GM12874 (cell line): ENCODE results near the gene CACHD1.

Source experiments
- CTCF ChIP-seq: IDR thresholded peaks from 2 replicates; pipeline ENCODE4 v1.5.1; 2011; ENCODE audit warnings: low read depth, mild to moderate bottlenecking, control low read depth, low read length, moderate library complexity; ENCODE audit not compliant: insufficient read depth

CACHD1 gene

GRCh38 chr1:64651841-64652240, 181.9 kb downstream of the CACHD1 start:
- TF ChIP-seq CTCF = no peak

DNA sequence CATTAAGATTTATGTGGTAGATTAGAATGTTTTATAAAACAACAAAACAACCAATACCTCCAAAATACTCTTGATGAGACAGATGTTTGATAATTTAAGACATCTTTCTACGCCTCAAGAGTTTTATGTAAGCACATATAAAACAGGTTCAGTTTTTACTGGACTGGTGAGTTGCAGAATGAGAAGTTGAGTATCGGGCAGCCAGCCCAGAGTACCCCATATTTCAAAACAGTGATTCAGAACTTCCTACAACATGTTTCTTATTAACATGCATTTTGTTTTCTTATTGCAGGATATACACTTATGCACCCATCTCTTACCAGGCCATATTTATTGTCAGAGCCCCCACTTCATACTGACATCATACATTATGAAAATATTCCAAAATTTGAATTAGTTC, 183.5 kb downstream of the CACHD1 start:
- TF ChIP-seq CTCF = no peak

DNA sequence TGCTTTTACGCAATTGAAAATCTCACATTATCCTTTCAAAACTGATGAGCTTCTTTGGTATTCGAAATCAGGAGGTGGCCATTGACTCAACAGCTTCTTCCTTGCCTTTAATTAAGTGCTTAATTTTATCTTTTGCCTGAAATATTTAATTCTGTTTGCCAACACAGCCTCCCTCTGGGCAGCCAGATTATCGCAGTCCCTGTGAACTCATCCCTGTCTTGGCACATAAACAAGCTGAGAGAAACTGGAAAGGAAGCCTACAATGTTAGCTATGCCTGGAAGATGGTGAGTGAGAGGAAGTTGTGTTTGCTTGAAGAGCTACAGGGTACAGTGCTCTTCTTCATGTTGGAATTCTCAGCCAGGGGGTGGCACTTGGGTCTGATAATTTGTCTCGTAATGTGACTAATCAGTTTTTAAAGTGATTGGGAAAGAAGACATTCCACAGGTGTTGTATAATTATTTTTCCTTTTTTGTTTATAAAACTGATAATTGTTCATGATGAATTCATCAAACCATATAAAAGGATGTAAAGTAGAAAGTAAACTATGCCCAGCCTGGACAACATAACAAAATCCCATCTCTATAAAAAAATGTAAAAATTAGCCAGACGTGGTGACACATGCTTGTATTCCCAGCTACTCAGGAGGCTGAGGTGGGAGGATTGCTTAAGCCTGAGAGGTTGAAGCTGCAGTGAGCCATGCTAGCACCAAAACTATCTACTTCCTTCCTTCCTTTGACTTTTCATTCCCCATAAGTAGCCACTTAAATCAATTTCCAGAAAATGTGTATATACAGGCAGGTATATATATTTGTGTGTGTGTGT, 184.8 kb downstream of the CACHD1 start:
- TF ChIP-seq CTCF = no peak

DNA sequence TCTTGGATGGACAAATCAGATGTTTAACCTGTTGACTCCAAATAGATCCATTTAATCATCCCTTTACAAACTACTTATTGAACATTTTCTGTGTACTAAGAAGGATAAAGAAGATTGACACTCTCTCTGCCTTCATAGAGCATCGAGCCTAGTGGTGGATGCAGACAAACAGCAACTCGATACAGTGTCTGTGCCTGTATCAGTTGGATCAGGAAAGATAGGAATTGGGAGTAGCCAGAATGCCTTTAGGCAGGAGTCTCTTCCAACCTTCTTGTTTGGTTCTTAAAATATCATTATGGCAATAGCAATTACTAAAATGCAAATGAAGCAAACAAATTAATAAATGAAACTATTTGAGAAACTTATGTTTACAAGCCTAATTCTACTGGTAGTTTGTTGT, 185.9 kb downstream of the CACHD1 start:
- TF ChIP-seq CTCF = no peak

DNA sequence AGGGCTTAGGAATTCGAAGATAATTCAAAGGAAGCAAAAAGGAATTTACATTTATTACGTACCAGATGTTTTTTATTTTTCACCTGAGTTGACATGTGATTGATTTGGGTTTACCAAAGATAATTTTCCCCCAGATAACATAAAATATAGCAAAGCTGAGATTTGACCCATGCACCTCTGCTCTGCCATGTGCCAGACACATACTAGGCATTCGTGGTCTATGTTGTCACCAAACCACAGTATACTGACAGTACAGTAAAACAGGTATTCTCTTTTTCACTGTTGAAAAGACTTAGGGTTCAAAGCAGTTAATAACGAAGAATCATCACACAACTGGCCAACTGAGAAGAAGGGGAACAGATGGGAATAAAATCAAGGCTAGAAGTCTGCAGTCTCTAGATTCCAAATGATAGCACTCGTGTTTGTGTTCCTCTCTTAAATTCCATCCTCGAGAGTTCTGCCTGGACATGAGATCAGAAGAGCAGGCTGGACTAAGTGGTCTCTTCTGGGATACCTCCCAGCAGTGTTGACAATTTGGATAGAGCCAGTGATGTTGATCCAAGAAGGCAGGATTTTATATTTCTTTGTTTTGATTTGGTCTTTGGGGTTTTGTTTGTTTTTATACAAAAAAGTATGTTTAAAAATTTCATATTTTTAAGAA, 189.7 kb downstream of the CACHD1 start:
- no peak for TF ChIP-seq CTCF

DNA sequence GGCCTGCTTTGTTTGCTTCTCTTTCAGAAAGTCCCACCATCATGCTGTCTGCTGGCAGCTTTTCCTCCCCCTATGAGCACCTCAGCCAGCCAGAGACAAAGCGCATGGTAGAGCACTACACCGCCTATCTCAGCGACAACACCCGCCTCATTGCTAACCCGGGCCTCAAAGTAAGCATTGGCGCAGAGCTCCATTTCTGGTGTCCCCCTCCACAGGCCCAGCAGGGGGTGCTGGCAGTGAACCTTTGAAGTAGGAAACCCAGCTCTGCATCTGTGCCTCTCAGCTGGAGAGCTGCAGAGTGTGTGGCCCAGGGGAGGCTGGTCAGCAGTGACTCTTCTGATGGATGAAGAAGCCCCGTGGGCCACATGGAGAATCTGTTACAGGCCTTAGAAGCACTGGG, 193.7 kb downstream of the CACHD1 start:
- TF ChIP-seq CTCF = peak; percentile 30; the same call in 1 of the 2 replicates

GRCh38 chr1:64664299-64664698, 194.4 kb downstream of the CACHD1 start:
- TF ChIP-seq CTCF = no peak
